HUES48 (cell line): ENCODE data around the gene LDHB.
A peak's percentile ranks its signal among the peaks of the same experiment; 100 is the strongest.
"Not testable (repeated sequence)": the region's sequence is repeated elsewhere in the genome, so short reads cannot be mapped to it uniquely, and the experiment has no call there.

ENCODE experiments used
- H3K27ac ChIP-seq: one replicate; pipeline ENCODE4 v1.7.0; 2013; ENCODE audit warnings: low read depth, low read length, inconsistent platforms
- H3K27me3 ChIP-seq: 2 replicates; pipeline ENCODE4 v1.6.1; 2013; ENCODE audit warnings: mild to moderate bottlenecking, low read length; ENCODE audit not compliant: control insufficient read depth, insufficient read depth
- H3K36me3 ChIP-seq: 2 replicates; pipeline ENCODE4 v1.6.1; 2013; ENCODE audit warnings: low read length; ENCODE audit not compliant: control insufficient read depth, insufficient read depth
- H3K4me1 ChIP-seq: 2 replicates; pipeline ENCODE4 v1.6.1; 2013; ENCODE audit warnings: mild to moderate bottlenecking, low read length; ENCODE audit not compliant: control insufficient read depth, insufficient read depth
- H3K4me3 ChIP-seq: 2 replicates; pipeline ENCODE4 v1.5.1; 2013; ENCODE audit warnings: mild to moderate bottlenecking, low read depth, low read length
- H3K9ac ChIP-seq: 2 replicates; pipeline ENCODE4 v1.6.1; 2013; ENCODE audit warnings: mild to moderate bottlenecking, low read depth, low read length, moderate library complexity
- H3K9me3 ChIP-seq: 2 replicates; pipeline ENCODE4 v1.6.1; 2013; ENCODE audit warnings: low read length; ENCODE audit not compliant: control insufficient read depth, insufficient read depth

LDHB gene

DNA sequence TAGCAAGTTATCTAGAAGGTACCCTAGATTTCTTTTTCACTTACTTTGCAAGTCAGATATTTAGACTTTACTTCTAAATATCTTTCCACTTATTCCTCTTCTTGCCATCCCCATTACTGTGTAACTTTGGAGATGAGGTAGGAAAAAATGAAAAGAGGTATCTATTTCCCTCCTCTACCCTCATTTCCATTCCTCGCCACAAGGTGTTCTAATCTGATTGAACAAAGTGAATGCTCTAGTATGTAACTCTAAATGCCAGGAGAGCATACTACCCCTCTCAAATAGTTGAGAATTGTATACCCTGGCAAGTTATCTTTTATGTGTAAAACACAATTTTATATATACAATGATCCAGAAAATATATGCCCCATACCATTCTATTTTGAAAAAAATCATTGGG, 1.7 kb upstream of the LDHB start:
- Histone ChIP-seq H3K27ac (no peak overlapping the region), H3K36me3 (peaks cover 20% of the 10 kb centered on the region), H3K4me1 (peaks cover 6% of the 10 kb centered on the region), H3K27me3 (no peaks in the 10 kb centered on the region), H3K9me3 (no peaks in the 10 kb centered on the region), H3K9ac (no peak overlapping the region), H3K4me3 (no peak overlapping the region)

DNA sequence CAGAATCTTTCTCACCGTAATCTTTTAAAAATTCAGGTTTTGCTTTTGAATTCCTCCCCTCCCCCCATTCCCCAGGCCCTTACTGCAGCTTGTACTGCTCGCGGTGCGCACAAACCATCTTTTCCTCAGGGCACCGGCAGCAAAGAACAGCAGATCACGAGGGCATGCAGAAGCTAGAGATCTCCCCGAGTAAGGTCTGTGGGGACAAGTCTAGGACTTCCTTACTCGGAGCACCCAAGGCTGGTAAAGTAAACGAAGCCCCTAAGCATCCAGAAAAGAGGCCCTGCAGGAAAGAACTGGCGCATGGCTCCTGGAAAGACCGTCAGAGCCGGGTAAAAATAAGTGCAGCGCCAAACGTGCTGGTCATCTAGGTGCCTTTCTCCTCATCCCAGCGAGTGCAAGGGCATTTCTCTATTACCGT, 727 bp downstream of the LDHB start:
- Histone ChIP-seq H3K27me3 (no peaks in the 10 kb centered on the region), H3K27ac (peak overlapping the region; percentile 98), H3K4me3 (peak overlapping the region; percentile 91), H3K36me3 (peaks cover 45% of the 10 kb centered on the region), H3K9ac (peak overlapping the region; percentile 96), H3K9me3 (no peaks in the 10 kb centered on the region), H3K4me1 (peaks cover 13% of the 10 kb centered on the region)

DNA sequence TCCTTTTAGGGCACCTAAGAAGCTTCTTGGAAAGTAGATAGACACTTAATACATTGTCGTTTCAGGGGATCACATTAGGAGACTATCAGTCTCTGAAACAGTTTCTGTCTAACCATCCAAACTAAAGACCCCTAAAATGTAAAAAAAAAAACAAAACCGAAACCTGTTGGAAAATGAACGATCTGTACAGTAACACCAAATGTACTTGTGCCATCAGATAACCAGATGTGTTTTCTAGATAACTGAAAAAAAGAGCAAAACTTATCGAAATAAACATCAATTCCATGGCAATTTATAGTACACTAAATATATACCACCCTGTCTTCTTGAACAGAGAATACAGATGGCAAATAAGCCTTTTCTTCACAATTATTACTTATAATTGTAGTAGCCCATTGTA, 2.1 kb downstream of the LDHB start:
- H3K27me3 ChIP-seq = no peaks in the 10 kb centered on the region
- peak overlapping the region; percentile 91 for H3K4me3 ChIP-seq
- no peak overlapping the region for H3K27ac ChIP-seq
- 0 out of 2 replicates have a peak overlapping the region, but pooled peaks have one; percentile 96 for H3K9ac ChIP-seq
- H3K4me1 ChIP-seq = peaks cover 20% of the 10 kb centered on the region
- no peaks in the 10 kb centered on the region for H3K9me3 ChIP-seq
- H3K36me3 ChIP-seq = peaks cover 58% of the 10 kb centered on the region

DNA sequence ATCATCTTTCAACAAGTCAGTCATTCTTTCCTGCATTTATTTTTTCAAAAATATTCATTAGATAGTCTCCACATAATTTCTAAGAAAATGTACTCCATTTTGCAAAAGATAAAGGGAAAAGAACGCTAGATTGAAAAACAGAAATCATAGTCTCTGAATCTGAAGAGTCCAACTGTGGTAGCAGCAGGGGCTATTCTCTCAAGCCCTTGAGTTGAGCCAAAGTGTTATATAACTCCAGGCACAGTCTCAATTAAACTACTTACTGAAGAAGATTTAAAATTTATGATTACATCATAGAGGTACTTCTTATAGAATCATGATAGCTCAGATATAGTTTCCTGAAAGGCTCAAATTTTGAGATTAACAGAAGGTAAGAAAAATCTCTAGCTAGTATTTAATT, 5.8 kb downstream of the LDHB start:
- Histone ChIP-seq H3K27me3 (no peaks in the 10 kb centered on the region), H3K4me1 (peaks cover 43% of the 10 kb centered on the region), H3K36me3 (peaks cover 93% of the 10 kb centered on the region), H3K9me3 (no peaks in the 10 kb centered on the region), H3K4me3 (no peak overlapping the region), H3K9ac (no peak overlapping the region), H3K27ac (no peak overlapping the region)

DNA sequence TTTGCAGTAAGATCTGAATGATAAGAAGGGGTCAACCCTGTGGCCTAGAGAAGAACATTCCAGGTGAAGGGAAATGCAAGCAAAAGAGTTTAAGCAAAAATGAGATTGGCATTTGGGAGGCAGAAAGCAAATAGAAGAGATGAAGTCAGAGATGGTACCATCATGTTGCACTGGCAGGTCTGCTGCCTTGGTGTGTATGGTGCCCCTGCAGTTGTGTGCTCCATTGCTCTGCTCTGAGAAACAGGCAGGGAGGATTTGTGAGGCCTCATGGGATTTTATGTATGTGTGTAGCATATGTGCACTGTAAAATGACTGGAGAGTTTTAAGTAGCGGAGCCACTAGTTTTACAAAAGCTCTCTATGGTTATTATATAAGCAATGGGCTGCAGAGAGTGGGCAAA, 6.6 kb downstream of the LDHB start:
- Histone ChIP-seq H3K4me1 (peaks cover 50% of the 10 kb centered on the region), H3K36me3 (peaks cover 98% of the 10 kb centered on the region), H3K9ac (no peak overlapping the region), H3K27ac (no peak overlapping the region), H3K4me3 (no peak overlapping the region), H3K27me3 (no peaks in the 10 kb centered on the region), H3K9me3 (no peaks in the 10 kb centered on the region)

DNA sequence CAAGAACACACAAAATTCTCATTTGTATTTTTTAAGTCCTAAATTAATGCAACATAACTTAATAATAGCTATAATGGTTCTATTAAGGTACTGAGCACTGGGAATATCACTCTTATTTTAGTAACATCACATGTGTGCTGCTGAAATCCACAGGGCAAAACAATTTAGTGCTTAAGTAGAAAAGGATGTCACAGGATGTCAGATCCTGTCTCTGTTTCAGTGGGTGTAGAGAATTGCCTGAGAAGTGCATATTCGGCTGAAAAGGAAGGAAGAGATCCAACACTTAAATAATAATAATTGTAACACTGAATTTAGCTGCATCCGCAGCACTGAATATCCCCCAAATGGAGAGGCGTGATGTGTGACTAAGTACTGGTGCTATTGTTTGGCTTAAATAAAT, 8.6 kb downstream of the LDHB start:
- Histone ChIP-seq H3K9me3 (no peaks in the 10 kb centered on the region), H3K9ac (no peak overlapping the region), H3K27ac (no peak overlapping the region), H3K27me3 (no peaks in the 10 kb centered on the region), H3K4me1 (peaks cover 54% of the 10 kb centered on the region), H3K4me3 (no peak overlapping the region), H3K36me3 (peaks cover 98% of the 10 kb centered on the region)

DNA sequence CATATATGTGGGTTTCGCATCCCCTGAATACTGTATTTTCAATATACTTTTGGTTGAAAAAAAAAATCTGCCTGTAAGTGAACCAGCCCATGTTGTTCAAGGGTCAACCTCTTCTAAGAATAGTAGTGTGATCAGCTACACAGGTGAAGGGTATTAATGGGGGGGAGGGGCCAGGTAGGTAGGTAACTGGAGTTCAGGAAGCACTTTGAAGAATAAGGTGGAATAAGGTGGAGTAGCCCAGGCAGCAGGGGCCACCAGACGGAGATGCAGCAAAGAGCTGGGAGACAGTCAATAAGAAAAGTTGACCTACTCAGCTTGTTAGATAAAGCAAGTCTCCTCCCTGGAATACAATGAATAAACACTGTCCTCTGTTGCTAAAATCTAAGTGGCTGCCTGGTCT, 9.3 kb downstream of the LDHB start:
- H3K36me3 ChIP-seq = peaks cover 98% of the 10 kb centered on the region
- H3K9ac ChIP-seq = no peak overlapping the region
- H3K27me3 ChIP-seq = no peaks in the 10 kb centered on the region
- peaks cover 54% of the 10 kb centered on the region for H3K4me1 ChIP-seq
- no peak overlapping the region for H3K4me3 ChIP-seq
- no peak overlapping the region for H3K27ac ChIP-seq
- no peaks in the 10 kb centered on the region for H3K9me3 ChIP-seq

DNA sequence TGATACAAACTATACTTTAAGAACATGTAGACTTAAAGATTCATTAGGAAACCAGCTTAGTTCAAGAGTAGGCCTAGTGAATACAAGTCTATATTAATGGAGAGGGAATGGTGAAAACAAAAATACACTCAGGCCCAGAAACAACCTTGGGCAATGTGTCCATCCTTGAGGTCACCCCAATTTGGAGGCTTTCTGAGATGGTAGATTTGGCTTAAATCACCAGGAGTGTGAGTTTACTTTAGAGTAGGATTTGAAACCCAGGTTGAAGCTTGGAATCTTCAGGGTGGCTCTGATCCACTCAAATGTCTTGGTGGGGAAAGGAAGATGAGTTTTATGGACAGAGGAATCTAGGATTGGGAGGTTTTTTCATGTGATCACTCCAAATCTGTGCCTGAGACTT, 10.5 kb downstream of the LDHB start:
- peaks cover 98% of the 10 kb centered on the region for H3K36me3 ChIP-seq
- H3K27ac ChIP-seq = peak overlapping the region; percentile 32
- no peaks in the 10 kb centered on the region for H3K27me3 ChIP-seq
- H3K9me3 ChIP-seq = no peaks in the 10 kb centered on the region
- no peak overlapping the region for H3K9ac ChIP-seq
- H3K4me1 ChIP-seq = peaks cover 47% of the 10 kb centered on the region
- no peak overlapping the region for H3K4me3 ChIP-seq

DNA sequence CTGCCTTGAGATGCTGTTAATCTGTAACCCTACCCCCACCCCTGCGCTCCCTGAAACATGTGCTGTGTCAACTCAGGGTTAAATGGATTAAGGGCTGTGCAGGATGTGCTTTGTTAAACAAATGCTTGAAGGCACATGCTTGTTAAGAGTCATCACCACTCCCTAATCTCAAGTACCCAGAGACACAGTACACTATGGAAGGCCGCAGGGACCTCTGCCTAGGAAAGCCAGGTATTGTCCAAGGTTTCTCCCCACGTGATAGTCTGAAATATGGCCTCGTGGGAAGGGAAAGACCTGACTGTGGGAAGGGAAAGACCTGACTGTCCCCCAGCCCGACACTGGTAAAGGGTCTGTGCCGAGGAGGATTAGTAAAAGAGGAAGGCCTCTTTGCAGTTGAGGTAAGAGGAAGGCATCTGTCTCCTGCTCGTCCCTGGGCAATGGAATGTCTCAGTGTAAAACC, 12.6 kb downstream of the LDHB start:
- not testable (repeated sequence) for H3K9ac ChIP-seq, H3K9me3 ChIP-seq, H3K4me3 ChIP-seq, H3K27me3 ChIP-seq
- H3K4me1 ChIP-seq = peaks cover 36% of the 10 kb centered on the region
- H3K36me3 ChIP-seq = peaks cover 98% of the 10 kb centered on the region
- H3K27ac ChIP-seq = peak overlapping the region; percentile 69

DNA sequence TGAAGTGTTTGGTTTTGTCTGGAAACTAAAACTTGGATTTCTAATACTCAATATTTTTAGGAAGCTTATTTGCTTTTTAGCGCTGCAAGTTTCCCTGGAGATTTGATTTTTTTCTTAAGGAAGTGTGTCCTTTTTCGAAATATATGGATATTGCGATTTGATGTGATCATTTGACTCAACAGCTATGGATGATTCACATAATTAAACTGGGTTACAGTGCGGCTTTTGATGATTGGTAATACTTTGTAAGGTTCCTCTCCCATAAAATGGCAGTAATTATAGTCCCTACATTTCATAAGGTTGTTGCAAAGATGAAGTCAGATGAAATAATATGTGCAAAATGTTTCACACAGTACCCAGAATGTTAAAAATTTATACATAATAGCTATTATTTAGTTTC, 13.1 kb downstream of the LDHB start:
- Histone ChIP-seq H3K27me3 (no peaks in the 10 kb centered on the region), H3K9me3 (no peaks in the 10 kb centered on the region), H3K36me3 (peaks cover 98% of the 10 kb centered on the region), H3K4me3 (no peak overlapping the region), H3K9ac (no peak overlapping the region), H3K27ac (peak overlapping the region; percentile 46), H3K4me1 (peaks cover 36% of the 10 kb centered on the region)

DNA sequence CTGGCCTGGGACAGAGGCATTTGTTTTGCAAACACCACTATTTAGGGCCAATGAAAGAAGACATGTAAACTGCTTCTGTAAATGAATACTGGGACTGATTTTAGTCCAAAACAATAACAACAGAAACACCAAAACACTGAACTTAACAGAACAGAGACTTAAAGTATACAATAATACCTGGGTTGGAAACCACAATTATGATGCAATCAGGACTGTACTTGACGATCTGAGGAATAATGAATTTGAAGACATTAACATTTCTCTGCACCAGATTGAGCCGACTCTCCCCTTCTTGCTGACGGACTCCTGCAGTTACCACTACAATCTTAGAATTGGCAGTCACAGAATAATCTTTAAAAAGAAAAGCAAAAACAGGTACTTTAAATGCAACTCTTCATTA, 13.9 kb downstream of the LDHB start:
- Histone ChIP-seq H3K9ac (no peak overlapping the region), H3K27ac (peak overlapping the region; percentile 52), H3K27me3 (no peaks in the 10 kb centered on the region), H3K9me3 (no peaks in the 10 kb centered on the region), H3K36me3 (peaks cover 98% of the 10 kb centered on the region), H3K4me3 (no peak overlapping the region), H3K4me1 (peaks cover 30% of the 10 kb centered on the region)
